Heart right ventricle (tissue), 16 donors: ENCODE data around the gene RGS2. TPM values are rescaled to one million over a fixed set of nuclear protein-coding genes. Genes with fewer than 3 reads are reported as not detected.

Source experiments
- ATAC-seq, 8 donors: fragments of 200-7000 bp; cut with Tn5 transposase; one replicate each; pipeline ENCODE4 v1.9.1; 2020; ENCODE audit warnings: mild to moderate bottlenecking in 8 of 8, moderate library complexity in 8 of 8, moderate number of reproducible peaks in 1 of 8
- DNase-seq, 2 donors: peaks; one replicate each; pipeline ENCODE4 v3.0.0-alpha.2; 2020
- H3K27ac ChIP-seq, 10 donors: fragments of 200-600 bp; sonication (generic) in 2 of 10; one replicate each; pipeline versions ENCODE4 v1.5.0 to v1.8.0; 2020 to 2022; ENCODE audit warnings: mild to moderate bottlenecking in 3 of 10
- H3K27me3 ChIP-seq, 7 donors: fragments of 200-600 bp; one replicate each; pipeline ENCODE4 v1.8.0; 2021 to 2022; ENCODE audit warnings: mild to moderate bottlenecking in 2 of 7
- H3K36me3 ChIP-seq, 9 donors: fragments of 200-600 bp; sonication (generic) in 1 of 9; one replicate each; pipeline versions ENCODE4 v1.5.0 to v1.8.0; 2020 to 2022; ENCODE audit warnings: mild to moderate bottlenecking in 2 of 9
- H3K4me1 ChIP-seq, 9 donors: fragments of 200-600 bp; sonication (generic) in 1 of 9; one replicate each; pipeline versions ENCODE4 v1.5.0 to v1.8.0; 2020 to 2022; ENCODE audit warnings: mild to moderate bottlenecking in 4 of 9
- H3K4me3 ChIP-seq, 10 donors: fragments of 200-600 bp; sonication (generic) in 2 of 10; one replicate each; pipeline versions ENCODE4 v1.5.0 to v1.8.0; 2020 to 2022; ENCODE audit warnings: mild to moderate bottlenecking in 7 of 10, moderate library complexity in 2 of 10
- H3K9me3 ChIP-seq, 11 donors: fragments of 200-600 bp in 10 of 11; sonication (generic) in 2 of 11; one replicate each; pipeline versions ENCODE4 v1.5.0 to v1.8.0; 2013 to 2022; ENCODE audit warnings: mild to moderate bottlenecking in 2 of 11, control low read depth in 1 of 11, moderate library complexity in 1 of 11
- CTCF ChIP-seq, 9 donors: fragments of 200-600 bp; sonication (generic) in 2 of 9; IDR thresholded peaks; one replicate each; pipeline versions ENCODE4 v1.5.0 to v1.8.0; 2021 to 2022; ENCODE audit warnings: antibody characterized with exemption in 9 of 9, mild to moderate bottlenecking in 5 of 9, moderate library complexity in 1 of 9
- WGBS, 2 donors: extraction: QIAGEN DNeasy Blood & Tissue Kit; methylation state at CpG; one replicate each; pipeline ENCODE4 v1.1.7; 2013; ENCODE audit warnings: inconsistent platforms in 1 of 2; 5-methylcytosine and 5-hydroxymethylcytosine counted together
- intact Hi-C, 10 donors: fragments of 100-400 bp; cut with DNase I; formaldehyde crosslinking; loops; one replicate each; pipeline versions ENCODE4 v1.11.1 to v1.14.2; 2022
- long read RNA-seq, 3 donors: library from polyadenylated mRNA; unstranded; transcript quantifications; one replicate each; pipeline ENCODE4 v2.0.0, GENCODE V29; 2020 to 2021
- polyA plus RNA-seq, 2 donors: library from polyadenylated mRNA; stranded (reverse); fragments of 200-250 nt; gene quantifications; one replicate each; pipeline ENCODE4 v1.2.3, GENCODE V29; 2013
- total RNA-seq, 10 donors: library from RNA; stranded (reverse); fragmentation: NEBNext Ultra II Directional in 3 of 10; extraction: Animal tissue kit (Norgen Biotek cat#: 25700) in 3 of 10; gene quantifications; one replicate each; pipeline versions ENCODE4 v1.2.1 to v1.2.4, GENCODE V29; 2021 to 2023
- donor health status: Arrhythmogenic right ventricular cardiomyopathy.
- donor health status: ischemic (EF 13 %, LVEDD 7.1; RV severe dilation, severe dysfunction).
- donor health status: healthy with polysubstance abuse.
- donor health status: DM: no; HTN: yes; CAD: no.
- donor health status: DM: no; HTN: no; CAD: no.
- donor health status: ischemic (EF 25% LVEDD 6.9; RV normal size, moderate dysfunction).
- donor health status: ischemic (EF 25% LVEDD 5.7; RV mildly dilated, moderate dysfunction).
- donor health status: healthy.
- donor health status: DM: yes; HTN: yes; CAD: no.
- donor health status: Ischemic cardiomyopathy.
- donor health status: ischemic (EF 35%, LVEDD 5.7; RV mildly dilated, moderate dysfunction).
- donor health status: nonischemic (EF 11% LVEDD 7.7; RV severe dilation, severe dysfunction).
- donor health status: DM: yes; HTN: yes; CAD: no.
- donor health status: PGD.
- donor health status: ischemic (EF 29% LVEDD 5.4; RV normal size, mild dysfunction).
- donor health status: nonischemic (EF 23%, LVEDD 6.1; RV moderate dilation, normal function).

RGS2 gene
- 10 to 100 TPM; 12.2 to 30.8 (median 17.4) TPM for total RNA-seq
- polyA plus RNA-seq, result 10 to 100 TPM; 24.0 to 27.9 TPM
- long read RNA-seq, donor 1, partial matches to known transcripts, result 0 of 3 reads
- long read RNA-seq, donor 1, other reads (novel, unspliced or antisense), result 0 of 3 reads
- long read RNA-seq, donor 2, partial matches to known transcripts, result 3 of 7 reads
- long read RNA-seq, donor 2, other reads (novel, unspliced or antisense), result 0 of 7 reads
- long read RNA-seq, donor 3, partial matches to known transcripts, result 1 of 4 reads
- long read RNA-seq, donor 3, other reads (novel, unspliced or antisense), result 1 of 4 reads

GRCh38 chr1:192808518-192809306 lies at the start of gene RGS2:
TSS of gene RGS2 (plus strand) at chr1:192809039. CDS start at chr1:192809072, 33 bp downstream.
- ATAC-seq (peak; percentile 97 to 100 (median 98)), DNase-seq (peak; percentile 89 to 92)
- H3K36me3 ChIP-seq, result peaks cover 0 to 24% (median 0%) of the 10 kb centered on the region in 9 donors
- intact Hi-C loops, result loop anchor here in 8 of 10 donors (2.0 to 10.0 kb wide), 12 partner anchors 70 to 334 kb away; partner anchors contain the start of genes CDC73 (in 5 of the 8) and RGS13 (in 1 of the 8)
- H3K4me1 ChIP-seq, result peaks cover 0 to 59% (median 23%) of the 10 kb centered on the region in 9 donors
- peak within 1 kb of the TSS; percentile 60 to 94 (median 88) for H3K27ac ChIP-seq
- 0 to 1% methylated on average over 70 to 72 of the region's 72 CpGs for WGBS, 2 donors
- H3K9me3 ChIP-seq, result no peaks in the 10 kb centered on the region
- peak in 5 of 9 donors; percentile 21 to 51 (median 29) for TF ChIP-seq CTCF (IDR thresholded peaks at IDR 0.05)
- peak within 1 kb of the TSS; percentile 56 to 94 (median 74) for H3K4me3 ChIP-seq
- no peaks in the 10 kb centered on the region for H3K27me3 ChIP-seq

GRCh38 chr1:192759104-192759503 lies 49.7 kb upstream of the RGS2 start:
- Histone ChIP-seq H3K9me3 (peaks cover 0 to 4% (median 0%) of the 10 kb centered on the region in 11 donors), H3K27ac (no peak overlapping the region), H3K36me3 (no peaks in the 10 kb centered on the region), H3K4me3 (no peak overlapping the region), H3K27me3 (no peaks in the 10 kb centered on the region), H3K4me1 (no peaks in the 10 kb centered on the region)
- 89 to 92% methylated on average over 1 of the region's 1 CpG for WGBS, 2 donors
- no peak for TF ChIP-seq CTCF (IDR thresholded peaks at IDR 0.05)
- ATAC-seq, result no peak
- DNase-seq, result no peak
- intact Hi-C loops, result no loop called here

- Histone ChIP-seq H3K27ac (no peak overlapping the region), H3K4me1 (no peaks in the 10 kb centered on the region), H3K4me3 (no peak overlapping the region), H3K36me3 (no peaks in the 10 kb centered on the region), H3K27me3 (no peaks in the 10 kb centered on the region), H3K9me3 (peaks cover 0 to 4% (median 0%) of the 10 kb centered on the region in 11 donors)
- intact Hi-C loops, result no loop called here
- WGBS, 2 donors, result 91 to 94% methylated on average over 4 of the region's 4 CpGs
- no peak for DNase-seq
- no peak for TF ChIP-seq CTCF (IDR thresholded peaks at IDR 0.05)
- ATAC-seq, result no peak
Observed at GRCh38 chr1:192762265-192762664, 46.6 kb upstream of the RGS2 start.

GRCh38 chr1:192763243-192763642 lies 45.6 kb upstream of the RGS2 start:
- DNase-seq (no peak), ATAC-seq (peak in 1 of 8 donors; percentile 39)
- TF ChIP-seq CTCF (IDR thresholded peaks at IDR 0.05), result no peak
- peaks cover 0 to 4% (median 0%) of the 10 kb centered on the region in 9 donors for H3K4me1 ChIP-seq
- H3K27ac ChIP-seq, result no peak overlapping the region
- H3K36me3 ChIP-seq, result no peaks in the 10 kb centered on the region
- H3K27me3 ChIP-seq, result no peaks in the 10 kb centered on the region
- no peak overlapping the region for H3K4me3 ChIP-seq
- H3K9me3 ChIP-seq, result peaks cover 0 to 4% (median 0%) of the 10 kb centered on the region in 11 donors
- intact Hi-C loops, result no loop called here
